Esophagus (tissue), 2 donors: ENCODE measurements around the gene SCN8A. TPM values are rescaled to one million over a fixed set of nuclear protein-coding genes. Genes with fewer than 3 reads are reported as not detected.

Source experiments
- H3K27ac ChIP-seq, 2 donors: one replicate each; pipeline ENCODE4 v1.5.1; 2013; ENCODE audit warnings: low read depth in 2 of 2, mild to moderate bottlenecking in 2 of 2, inconsistent platforms in 1 of 2, low read length in 1 of 2, moderate library complexity in 1 of 2
- H3K27me3 ChIP-seq, 2 donors: one replicate each; pipeline ENCODE4 v1.6.1; 2013; ENCODE audit warnings: low read length in 2 of 2, control low read depth in 1 of 2, mild to moderate bottlenecking in 1 of 2; ENCODE audit not compliant: insufficient read depth in 2 of 2, control insufficient read depth in 1 of 2
- H3K36me3 ChIP-seq, 2 donors: one replicate each; pipeline ENCODE4 v1.6.1; 2013; ENCODE audit warnings: low read length in 1 of 2; ENCODE audit not compliant: control insufficient read depth in 2 of 2, insufficient read depth in 2 of 2
- H3K4me1 ChIP-seq, 2 donors: one replicate each; pipeline ENCODE4 v1.6.1; 2013; ENCODE audit warnings: low read length in 1 of 2; ENCODE audit not compliant: control insufficient read depth in 2 of 2, insufficient read depth in 2 of 2
- H3K4me3 ChIP-seq, 2 donors: one replicate each; pipeline ENCODE4 v1.5.1; 2013; ENCODE audit warnings: low read length in 2 of 2, mild to moderate bottlenecking in 2 of 2, low read depth in 1 of 2, moderate library complexity in 1 of 2
- H3K9me3 ChIP-seq, 2 donors: one replicate each; pipeline ENCODE4 v1.6.1; 2013; ENCODE audit warnings: mild to moderate bottlenecking in 2 of 2, low read depth in 1 of 2, low read length in 1 of 2, moderate library complexity in 1 of 2; ENCODE audit not compliant: control insufficient read depth in 2 of 2, insufficient read depth in 1 of 2
- WGBS, 2 donors: extraction: QIAGEN DNeasy Blood & Tissue Kit; methylation state at CpG; one replicate each; pipeline ENCODE4 v1.1.7; 2013; 5-methylcytosine and 5-hydroxymethylcytosine counted together
- polyA plus RNA-seq, 2 donors: library from polyadenylated mRNA; stranded (reverse); fragments of 200-250 nt; gene quantifications; one replicate each; pipeline ENCODE4 v1.2.3, GENCODE V29; 2013
- donor health status: healthy with polysubstance abuse.
- donor health status: Bipolar disorder and iron deficiency.

The SCN8A gene
- polyA plus RNA-seq, 2 donors: 0.09 to 0.14 TPM

GRCh38 chr12:51721282-51721940 lies 130.4 kb downstream of the SCN8A start:
- Histone ChIP-seq H3K4me3 (no peak overlapping the region), H3K9me3 (no peaks in the 10 kb centered on the region), H3K27me3 (no peaks in the 10 kb centered on the region), H3K4me1 (peaks cover 0 to 2% of the 10 kb centered on the region in 2 donors), H3K36me3 (no peaks in the 10 kb centered on the region), H3K27ac (no peak overlapping the region)
- WGBS, 2 donors: 17 to 19% methylated on average over 44 of the region's 44 CpGs

- Histone ChIP-seq H3K36me3 (no peaks in the 10 kb centered on the region), H3K27ac (no peak overlapping the region), H3K4me3 (no peak overlapping the region), H3K4me1 (peaks cover 0 to 2% of the 10 kb centered on the region in 2 donors), H3K27me3 (no peaks in the 10 kb centered on the region), H3K9me3 (no peaks in the 10 kb centered on the region)
These were observed 131.4 kb downstream of the SCN8A start for GRCh38 chr12:51722431-51722830.

GRCh38 chr12:51726161-51726560 lies 135.1 kb downstream of the SCN8A start:
- H3K27ac ChIP-seq: no peak overlapping the region
- no peaks in the 10 kb centered on the region for H3K36me3 ChIP-seq
- no peaks in the 10 kb centered on the region for H3K9me3 ChIP-seq
- WGBS, 2 donors: 92 to 93% methylated on average over 1 of the region's 1 CpG
- no peak overlapping the region for H3K4me3 ChIP-seq
- peaks cover 0 to 2% of the 10 kb centered on the region in 2 donors for H3K4me1 ChIP-seq
- H3K27me3 ChIP-seq: no peaks in the 10 kb centered on the region

GRCh38 chr12:51726931-51727330 lies 135.9 kb downstream of the SCN8A start:
- Histone ChIP-seq H3K27ac (no peak overlapping the region), H3K4me3 (no peak overlapping the region), H3K4me1 (no peaks in the 10 kb centered on the region), H3K36me3 (no peaks in the 10 kb centered on the region), H3K9me3 (no peaks in the 10 kb centered on the region), H3K27me3 (no peaks in the 10 kb centered on the region)
- 45 to 60% methylated on average over 2 of the region's 2 CpGs for WGBS, 2 donors

GRCh38 chr12:51729331-51729730 lies 138.3 kb downstream of the SCN8A start:
- Histone ChIP-seq H3K27ac (no peak overlapping the region), H3K9me3 (peaks cover 0 to under 1% of the 10 kb centered on the region in 2 donors), H3K36me3 (no peaks in the 10 kb centered on the region), H3K4me3 (no peak overlapping the region), H3K4me1 (no peaks in the 10 kb centered on the region), H3K27me3 (no peaks in the 10 kb centered on the region)
- WGBS, 2 donors: 62 to 67% methylated on average over 4 of the region's 4 CpGs

- 47 to 50% methylated on average over 2 of the region's 2 CpGs for whole genome bisulfite sequencing, 2 donors
- Histone ChIP-seq H3K4me1 (no peaks in the 10 kb centered on the region), H3K27ac (no peak overlapping the region)
These were observed 139.7 kb downstream of the SCN8A start for GRCh38 chr12:51730745-51731144.

GRCh38 chr12:51740536-51740935 lies 149.5 kb downstream of the SCN8A start:
- Histone ChIP-seq H3K4me1 (no peaks in the 10 kb centered on the region), H3K27me3 (no peaks in the 10 kb centered on the region), H3K4me3 (no peak overlapping the region), H3K9me3 (peaks cover 0 to 5% of the 10 kb centered on the region in 2 donors), H3K27ac (no peak overlapping the region), H3K36me3 (no peaks in the 10 kb centered on the region)
- WGBS, 2 donors: 98 to 99% methylated on average over 2 of the region's 2 CpGs

More at GRCh38 chr12:51730745-51731144, 139.7 kb downstream of the SCN8A start:
- Histone ChIP-seq H3K9me3 (peaks cover 0 to 3% of the 10 kb centered on the region in 2 donors), H3K27me3 (no peaks in the 10 kb centered on the region), H3K36me3 (no peaks in the 10 kb centered on the region), H3K4me3 (no peak overlapping the region)

GRCh38 chr12:51744235-51744634 lies 153.2 kb downstream of the SCN8A start:
- 57 to 63% methylated on average over 6 of the region's 6 CpGs for WGBS, 2 donors
- Histone ChIP-seq H3K4me3 (no peak overlapping the region), H3K9me3 (peaks cover 0 to 5% of the 10 kb centered on the region in 2 donors), H3K27ac (no peak overlapping the region), H3K4me1 (no peaks in the 10 kb centered on the region), H3K27me3 (no peaks in the 10 kb centered on the region), H3K36me3 (no peaks in the 10 kb centered on the region)

- Histone ChIP-seq H3K4me3 (no peak overlapping the region), H3K27ac (no peak overlapping the region), H3K27me3 (no peaks in the 10 kb centered on the region), H3K9me3 (peaks cover 0 to 5% of the 10 kb centered on the region in 2 donors), H3K36me3 (no peaks in the 10 kb centered on the region), H3K4me1 (no peaks in the 10 kb centered on the region)
- 73 to 86% methylated on average over 1 of the region's 1 CpG for WGBS, 2 donors
These were observed 153.9 kb downstream of the SCN8A start for GRCh38 chr12:51744957-51745356.

- Histone ChIP-seq H3K4me3 (no peak overlapping the region), H3K27ac (no peak overlapping the region), H3K9me3 (peaks cover 0 to 2% of the 10 kb centered on the region in 2 donors), H3K4me1 (no peaks in the 10 kb centered on the region), H3K27me3 (no peaks in the 10 kb centered on the region), H3K36me3 (no peaks in the 10 kb centered on the region)
- WGBS, 2 donors: 89 to 92% methylated on average over 4 of the region's 4 CpGs
These were observed 155.4 kb downstream of the SCN8A start for GRCh38 chr12:51746416-51746815.
